GM20431 (cell line): Measurements from ENCODE around the gene CWC27.
"Not testable (repeated sequence)": the region's sequence is repeated elsewhere in the genome, so short reads cannot be mapped to it uniquely, and the experiment has no call there.

ENCODE experiments used
- in situ Hi-C: fragments of 300-500 bp; cut with MseI, MboI; formaldehyde crosslinking; loops from one replicate; pipeline ENCODE4 v1.15.0; 2020; ENCODE audit warnings: low sequenced_read_pairs; ENCODE audit not compliant: unreplicated experiment

The CWC27 gene

GRCh38 chr5:64784451-64785025 lies 15.8 kb downstream of the CWC27 start:
- in situ Hi-C loops = loop anchor here (10.0 to 25.0 kb wide), 2 partner anchors 150 to 547 kb away; no protein-coding TSS in a partner anchor

- in situ Hi-C loops = loop anchor here (10.0 to 25.0 kb wide), 2 partner anchors 152 to 549 kb away; no protein-coding TSS in a partner anchor
Observed at GRCh38 chr5:64786372-64786771, 17.6 kb downstream of the CWC27 start.

DNA sequence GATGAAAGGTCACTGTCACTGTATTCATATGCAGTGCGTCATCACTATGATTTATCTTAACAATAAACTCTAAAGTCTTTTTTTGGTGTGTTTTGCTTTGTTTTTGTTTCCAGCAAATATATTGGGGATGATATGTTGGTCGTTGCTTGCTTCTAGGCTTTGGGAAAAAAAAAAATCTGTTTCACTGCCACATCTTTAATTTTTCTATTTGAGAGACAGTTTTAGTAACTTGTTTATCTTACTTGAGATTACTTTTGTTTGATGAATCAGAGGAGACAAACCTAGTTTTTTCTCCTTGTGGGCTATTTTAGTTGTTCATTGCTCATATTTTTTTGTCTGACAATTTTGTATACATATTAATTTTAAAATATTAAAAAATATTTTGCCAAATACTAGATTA lies 19.4 kb downstream of the CWC27 start:
- in situ Hi-C loops = loop anchor here (10.0 to 25.0 kb wide), 2 partner anchors 153 to 551 kb away; no protein-coding TSS in a partner anchor

DNA sequence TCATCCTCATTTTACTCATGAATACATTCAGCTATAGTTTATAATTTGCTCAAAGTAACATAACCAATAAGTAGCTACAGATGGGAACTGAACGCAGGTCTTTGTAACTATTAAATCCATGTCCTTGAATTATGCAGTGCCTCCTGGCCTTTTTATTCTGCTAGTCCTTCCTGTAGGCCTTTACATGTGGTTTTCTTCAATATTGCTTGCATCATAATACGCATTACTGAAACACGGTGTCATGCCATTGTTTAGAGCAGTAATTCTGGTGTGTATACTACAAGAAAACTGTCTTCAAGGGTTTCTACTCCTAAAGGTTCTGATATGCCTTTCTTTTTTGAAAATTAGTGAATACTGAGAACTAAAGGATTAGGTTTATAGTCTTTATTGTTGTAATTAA lies 20.7 kb downstream of the CWC27 start:
- in situ Hi-C loops = loop anchor here (10.0 to 25.0 kb wide), 2 partner anchors 155 to 552 kb away; no protein-coding TSS in a partner anchor

DNA sequence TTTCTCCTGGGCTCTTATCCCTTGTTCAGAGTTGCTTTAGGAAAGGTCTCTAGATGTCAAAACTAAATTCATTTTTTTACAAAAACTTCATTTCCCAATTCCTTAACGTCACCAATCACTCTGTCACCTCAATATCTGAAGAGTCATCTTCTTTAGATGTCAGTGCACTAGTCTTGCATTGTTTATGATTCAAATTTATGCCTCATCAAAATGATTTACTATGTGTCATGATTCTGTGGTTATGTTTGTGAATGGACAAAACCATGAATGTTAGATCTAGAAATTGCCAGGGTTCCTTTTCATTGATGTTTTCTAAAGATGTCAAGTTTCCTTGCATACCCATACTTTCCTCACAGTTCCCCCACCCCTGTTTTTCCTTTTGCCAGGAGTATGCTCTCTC lies 21.5 kb downstream of the CWC27 start:
- in situ Hi-C loops = loop anchor here (25.0 kb wide), 1 partner anchor 553 kb away; no protein-coding TSS in a partner anchor

DNA sequence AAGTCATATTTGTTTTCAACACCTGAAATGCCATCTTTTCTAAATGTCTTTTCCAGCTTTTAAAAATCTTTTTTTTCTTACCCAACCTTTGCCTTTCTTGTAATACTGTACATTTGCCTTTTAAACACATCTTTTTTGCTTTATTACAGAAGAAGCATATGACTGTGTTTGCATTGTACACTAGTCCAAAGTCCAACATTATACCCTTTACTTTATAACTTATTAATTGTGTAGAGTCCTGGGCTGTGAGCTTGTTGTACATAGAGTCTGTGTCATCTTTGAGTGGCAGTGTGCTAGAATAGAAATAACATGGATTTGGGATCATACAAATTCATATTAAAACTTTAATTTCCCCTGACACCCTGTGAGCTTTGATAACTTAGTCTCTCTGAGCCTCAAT lies 23.7 kb downstream of the CWC27 start:
- in situ Hi-C loops = loop anchor here (25.0 kb wide), 1 partner anchor 555 kb away; no protein-coding TSS in a partner anchor

DNA sequence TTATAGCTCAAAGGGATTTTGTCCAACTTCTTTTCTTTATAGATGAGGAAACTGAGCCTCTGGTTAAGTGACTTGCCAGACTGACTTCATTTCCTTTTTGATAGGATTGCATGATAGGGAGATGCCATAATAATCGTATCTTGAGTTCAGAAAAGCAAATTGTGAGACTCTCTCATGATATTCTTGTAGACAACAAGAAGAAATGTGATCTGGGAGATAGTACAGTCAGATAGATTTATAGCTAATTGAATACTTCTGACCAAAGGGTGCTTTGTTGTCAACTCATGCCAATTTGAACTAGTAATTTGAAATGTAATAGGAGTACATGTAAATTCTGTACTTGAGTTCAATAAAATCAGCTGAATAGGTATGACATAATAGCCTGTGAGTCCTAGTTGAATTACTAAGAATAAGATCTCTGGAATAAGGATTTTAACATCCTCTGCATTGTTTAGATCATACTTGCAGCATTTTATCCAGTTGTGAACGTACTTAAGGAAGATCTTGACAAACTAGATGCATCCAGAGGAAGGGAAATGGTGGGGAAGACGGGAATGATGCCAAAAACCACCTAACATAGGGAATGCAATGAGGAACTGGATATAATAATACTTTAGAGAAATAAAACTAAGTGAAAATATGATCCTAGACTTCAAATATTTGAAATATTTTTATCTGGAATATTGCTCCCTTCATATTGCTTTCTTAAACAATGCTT lies 25.5 kb downstream of the CWC27 start:
- in situ Hi-C loops = loop anchor here (25.0 kb wide), 1 partner anchor 557 kb away; no protein-coding TSS in a partner anchor

DNA sequence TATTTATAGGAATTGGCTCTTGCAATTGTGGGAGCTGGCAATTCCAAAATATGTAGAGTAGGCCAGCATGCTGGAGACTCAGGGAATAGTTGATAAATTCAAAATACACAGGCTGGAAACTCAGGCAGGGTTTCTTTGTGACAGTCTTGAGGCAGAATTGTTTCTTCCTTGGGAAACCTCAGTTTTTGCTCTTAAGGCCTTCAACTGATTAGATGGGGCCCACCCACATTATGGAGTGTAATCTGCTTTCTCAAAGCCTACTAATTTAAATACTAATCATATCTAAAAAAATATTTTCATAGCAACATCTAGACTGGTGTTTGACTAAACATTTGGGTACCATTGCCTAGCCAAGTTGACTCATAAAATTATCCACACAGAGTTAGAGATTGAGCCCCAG lies 27.6 kb downstream of the CWC27 start:
- in situ Hi-C loops = loop anchor here (25.0 kb wide), 1 partner anchor 559 kb away; no protein-coding TSS in a partner anchor

DNA sequence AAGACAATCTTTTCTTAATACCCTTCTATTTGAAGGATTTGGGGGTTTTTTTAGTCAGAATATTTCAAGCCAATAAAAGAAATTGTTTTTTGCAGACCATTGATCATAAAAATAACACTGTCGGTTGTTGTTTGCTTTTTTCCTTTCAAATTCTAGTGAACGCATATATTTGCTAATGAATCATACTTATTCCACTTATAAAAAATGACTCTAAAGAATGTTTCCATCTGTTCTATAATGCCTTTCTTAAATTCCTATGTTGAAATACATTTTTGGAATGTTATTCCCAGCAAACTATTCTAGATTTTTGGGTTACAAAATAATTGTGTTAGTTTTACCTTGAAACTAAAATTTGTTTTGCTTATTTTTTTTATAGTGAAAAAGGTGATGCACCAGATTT lies 32.2 kb downstream of the CWC27 start:
- in situ Hi-C loops = loop anchor here (25.0 kb wide), 1 partner anchor 686 kb away; the partner anchor contains the start of gene ADAMTS6

DNA sequence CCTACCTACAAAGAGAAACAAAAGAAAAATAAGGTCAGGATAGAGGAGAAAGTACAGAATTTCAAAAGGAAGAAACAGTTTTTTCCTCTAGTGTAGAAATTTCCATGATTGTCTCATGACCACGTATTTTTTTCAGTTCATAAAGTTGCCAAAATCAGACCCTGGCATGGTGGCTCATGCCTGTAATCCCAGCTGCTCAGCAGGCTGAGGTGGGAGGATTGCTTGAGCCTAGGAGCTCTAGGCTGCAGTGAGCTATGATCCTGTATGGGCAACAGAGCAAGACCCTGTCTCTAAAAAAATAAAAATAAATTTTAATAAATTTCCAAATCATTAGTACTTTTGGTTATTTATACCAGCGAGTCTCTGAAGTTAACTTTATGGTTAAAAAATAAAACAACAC lies 37.8 kb downstream of the CWC27 start:
- in situ Hi-C loops = loop anchor here (25.0 kb wide), 1 partner anchor 681 kb away; the partner anchor contains the start of gene ADAMTS6

DNA sequence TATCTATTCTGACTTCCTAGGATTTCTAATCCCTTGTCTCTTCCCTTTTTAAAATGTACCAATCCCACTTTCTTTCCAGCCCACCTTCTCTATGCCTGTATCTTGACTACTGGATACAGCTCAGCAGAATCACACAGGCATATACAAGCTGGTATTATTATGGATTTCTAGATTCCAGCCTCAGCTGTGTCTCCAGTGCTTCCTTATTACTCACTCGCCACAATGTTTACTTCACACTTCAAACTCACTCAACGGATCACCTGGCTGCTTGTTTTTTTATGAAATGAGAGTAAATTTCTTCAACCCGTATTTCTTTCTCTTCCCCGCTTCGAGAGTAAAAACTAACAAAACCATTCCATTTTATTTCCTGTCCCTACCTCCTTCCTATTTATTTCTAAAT lies 38.8 kb downstream of the CWC27 start:
- in situ Hi-C loops = loop anchor here (25.0 kb wide), 1 partner anchor 680 kb away; the partner anchor contains the start of gene ADAMTS6

- in situ Hi-C loops = loop anchor here (25.0 kb wide), 1 partner anchor 676 kb away; the partner anchor contains the start of gene ADAMTS6
Observed at GRCh38 chr5:64811050-64811640, 42.4 kb downstream of the CWC27 start.

DNA sequence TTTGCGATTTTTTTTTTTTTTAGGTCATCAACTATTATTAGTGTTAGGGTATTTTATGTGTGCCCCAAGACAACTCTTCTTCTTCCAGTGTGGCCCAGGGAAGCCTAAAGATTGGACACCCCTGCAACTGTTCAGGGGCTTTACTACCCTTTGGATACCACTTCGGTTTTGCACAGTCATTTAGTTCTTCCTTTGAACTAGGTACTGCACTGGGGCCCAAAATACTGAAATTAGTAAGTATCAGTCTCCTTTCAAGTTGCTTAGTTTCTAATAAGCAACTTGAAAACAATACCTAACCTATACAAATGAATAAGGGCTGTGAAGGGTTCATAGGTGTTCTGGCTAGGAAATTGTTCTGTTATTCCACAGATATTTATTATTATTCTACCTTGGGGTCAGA lies 45.3 kb downstream of the CWC27 start:
- in situ Hi-C loops = loop anchor here (25.0 kb wide), 1 partner anchor 673 kb away; the partner anchor contains the start of gene ADAMTS6

DNA sequence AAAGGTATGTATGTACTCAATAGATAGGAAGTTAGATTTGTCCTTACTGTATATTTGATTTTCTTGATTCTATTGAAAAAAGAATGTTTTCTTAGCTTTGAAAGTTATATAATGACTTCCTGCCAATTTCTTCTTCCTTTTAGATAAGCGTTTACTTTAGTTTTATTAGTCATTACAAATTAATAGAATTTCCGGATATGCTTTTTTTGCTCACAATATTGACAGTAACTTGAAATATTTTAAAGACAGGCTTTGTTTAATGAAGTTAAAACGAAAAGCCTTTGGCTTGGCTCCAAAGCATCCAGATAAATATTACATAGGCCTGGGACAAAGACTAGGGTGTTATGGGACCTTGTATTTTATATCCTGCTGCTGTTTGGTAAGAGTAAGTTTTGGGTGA lies 49.5 kb downstream of the CWC27 start:
- in situ Hi-C loops = loop anchor here (25.0 kb wide), 1 partner anchor 669 kb away; the partner anchor contains the start of gene ADAMTS6

GRCh38 chr5:64819345-64819744 lies 50.6 kb downstream of the CWC27 start:
- in situ Hi-C loops = loop anchor here (25.0 kb wide), 1 partner anchor 668 kb away; the partner anchor contains the start of gene ADAMTS6

GRCh38 chr5:64822320-64822719 lies 53.6 kb downstream of the CWC27 start:
- in situ Hi-C loops = loop anchor here (25.0 kb wide), 1 partner anchor 665 kb away; the partner anchor contains the start of gene ADAMTS6

GRCh38 chr5:64826541-64826940 lies 57.8 kb downstream of the CWC27 start:
- in situ Hi-C loops = no loop called here

DNA sequence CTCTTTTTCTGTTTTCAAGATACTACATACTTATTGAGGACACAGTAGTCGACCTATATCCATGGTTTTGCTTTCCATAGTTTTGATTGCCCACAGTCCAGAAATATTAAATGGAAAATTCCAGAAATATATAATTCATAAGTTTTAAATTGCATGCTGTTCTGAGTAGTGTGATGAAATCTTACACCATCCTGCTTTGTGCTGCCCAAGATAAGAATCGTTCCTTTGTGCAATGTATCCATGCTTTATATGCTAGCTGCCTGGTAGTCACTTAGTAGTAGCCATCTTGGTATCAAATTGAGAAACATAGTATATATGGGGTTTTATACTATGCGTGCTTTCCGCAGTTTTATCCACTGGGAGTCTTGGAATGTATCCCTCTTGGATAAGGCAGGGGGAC lies 59.0 kb downstream of the CWC27 start:
- in situ Hi-C loops = no loop called here

GRCh38 chr5:64830650-64831049 lies 61.9 kb downstream of the CWC27 start:
- in situ Hi-C loops = not testable (repeated sequence)

DNA sequence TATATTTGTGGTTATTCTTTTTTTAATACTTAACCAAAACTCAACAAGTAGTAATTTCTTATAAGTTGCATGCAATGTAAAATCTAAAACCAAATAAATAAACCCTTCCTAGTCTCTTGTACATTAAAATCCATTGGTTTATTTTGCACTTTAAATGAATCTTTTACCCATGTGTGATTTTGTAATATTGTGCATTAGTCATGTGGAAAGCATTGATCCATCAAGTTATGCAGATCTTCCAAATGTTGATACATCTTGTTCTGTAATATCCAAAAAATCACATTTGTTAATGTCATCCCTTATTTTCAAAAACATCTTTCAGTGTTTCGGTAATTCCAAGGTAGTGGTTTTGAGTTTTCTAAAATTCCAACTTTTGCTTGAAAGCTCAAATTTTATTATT lies 63.3 kb downstream of the CWC27 start:
- in situ Hi-C loops = no loop called here
